HG03521 (cell line): ENCODE measurements around the gene PIAS4.

Experiments used
- ATAC-seq: cut with Tn5 transposase; IDR thresholded peaks from one replicate; pipeline ENCODE4 v1.9.1; 2021; ENCODE audit warnings: mild to moderate bottlenecking, moderate library complexity; ENCODE audit not compliant: unreplicated experiment

PIAS4 gene

DNA sequence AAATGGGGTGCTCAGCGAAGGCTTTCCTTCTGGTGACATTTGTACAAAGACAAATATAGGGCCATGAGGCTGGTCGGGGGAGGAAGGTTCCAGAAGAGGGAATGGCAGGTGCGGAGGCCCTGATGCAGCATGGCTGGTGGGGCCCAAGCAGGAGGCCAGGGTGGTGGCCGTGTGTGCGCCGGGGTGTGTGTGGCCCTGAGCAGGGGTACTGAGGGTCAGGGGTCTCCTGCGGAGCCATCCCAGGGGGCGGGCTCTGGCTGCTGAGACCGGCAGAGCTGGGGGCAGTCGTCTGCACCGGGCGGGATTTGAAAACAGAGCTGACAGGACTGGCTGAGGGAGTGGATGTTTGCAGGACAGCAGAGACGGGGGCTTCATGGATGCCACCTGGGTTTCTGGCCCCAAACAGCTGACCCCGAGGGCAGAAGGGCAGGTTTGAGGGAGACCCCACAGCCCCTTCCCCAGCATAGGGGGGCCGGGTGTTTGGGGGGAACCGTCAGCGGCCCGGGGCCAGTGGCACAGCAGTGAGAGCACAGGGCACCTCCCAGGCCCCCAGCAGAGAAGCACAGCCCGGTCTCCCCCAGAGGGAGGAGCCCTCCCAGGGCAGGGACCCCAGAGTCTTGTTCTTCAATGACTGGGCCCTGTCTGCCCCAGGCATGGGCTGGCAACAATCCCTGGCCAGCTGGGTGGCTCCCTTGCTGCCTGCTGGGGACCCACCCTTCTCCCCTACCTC is 11.4 kb downstream of the PIAS4 start:
- ATAC-seq, result no peak

DNA sequence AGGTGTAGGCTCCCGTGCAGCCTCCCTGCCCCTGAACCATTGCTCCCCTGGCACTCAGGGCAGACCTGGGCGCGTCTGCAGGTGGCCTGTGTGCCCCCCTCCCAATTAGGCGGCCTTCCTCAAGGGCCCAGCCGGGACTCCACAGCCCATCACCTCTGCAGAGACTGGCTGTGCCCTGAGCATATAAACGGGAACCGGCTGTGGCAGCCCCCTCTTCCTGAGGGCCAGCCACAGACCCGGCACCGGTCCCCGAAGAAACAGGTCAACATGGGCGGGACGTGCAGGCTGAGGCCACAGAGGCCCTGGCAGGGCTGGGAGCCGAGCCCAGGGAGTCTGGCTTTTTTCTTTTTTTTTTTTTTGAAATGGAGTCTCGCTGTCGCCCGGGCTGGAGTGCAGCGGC is 12.0 kb downstream of the PIAS4 start:
- no peak for ATAC-seq

DNA sequence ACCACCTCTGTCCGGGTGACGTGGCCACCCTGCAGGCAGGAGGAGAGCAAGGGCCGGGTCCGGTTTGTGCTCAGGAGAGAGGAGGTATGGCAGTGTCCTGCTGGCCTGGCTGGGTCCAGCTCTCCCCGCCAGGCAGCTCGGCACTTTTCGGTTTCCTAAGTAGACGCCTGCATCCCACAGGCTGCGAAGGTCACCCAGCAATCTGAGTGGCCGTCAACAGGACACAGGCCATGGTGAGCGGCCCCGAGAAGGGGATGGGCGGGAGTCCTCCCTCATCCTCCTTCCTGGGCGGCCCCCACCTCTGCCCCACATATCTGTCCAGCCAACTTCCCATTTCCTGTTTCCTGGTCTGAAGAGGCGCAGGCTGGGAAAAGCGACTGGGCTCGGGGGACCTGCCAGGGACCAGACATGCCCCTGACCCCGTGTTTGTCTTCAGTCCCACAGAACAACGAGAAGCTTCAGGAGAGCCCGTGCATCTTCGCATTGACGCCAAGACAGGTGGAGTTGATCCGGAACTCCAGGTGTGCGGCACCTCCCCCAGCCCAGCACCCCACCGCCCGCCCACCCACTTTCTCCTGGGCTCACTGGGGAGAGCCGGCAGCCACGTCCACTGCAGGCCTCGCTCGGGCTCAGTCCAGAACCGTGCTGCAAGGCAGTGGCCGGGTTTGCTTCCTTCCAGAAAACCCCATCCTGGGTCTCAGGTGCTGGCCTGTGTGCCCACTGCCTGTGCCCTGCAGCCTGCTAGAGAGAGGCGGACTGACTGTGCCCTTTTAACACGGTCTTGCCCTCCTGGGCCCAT is 16.3 kb downstream of the PIAS4 start:
- no peak for ATAC-seq

DNA sequence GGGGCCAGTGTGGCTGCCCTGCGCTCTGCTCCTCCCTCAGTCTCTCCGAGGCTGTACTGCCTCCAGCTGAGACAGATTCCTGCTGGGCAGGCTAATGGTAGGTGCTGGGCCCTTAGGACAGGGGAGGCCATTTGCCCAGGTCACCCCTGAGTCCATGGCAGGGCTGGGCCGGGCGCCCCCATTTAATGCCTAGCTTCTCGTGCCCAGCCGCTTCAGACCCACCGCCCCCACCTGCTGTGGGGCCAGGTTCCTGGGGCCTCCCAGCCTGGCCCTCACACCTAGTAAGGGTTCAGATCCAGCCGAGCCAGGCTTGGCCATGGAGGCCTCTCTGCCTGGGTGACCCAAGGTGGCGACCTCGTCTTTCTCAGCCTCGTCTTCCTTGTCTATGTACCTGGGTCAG is 17.8 kb downstream of the PIAS4 start:
- no peak for ATAC-seq

DNA sequence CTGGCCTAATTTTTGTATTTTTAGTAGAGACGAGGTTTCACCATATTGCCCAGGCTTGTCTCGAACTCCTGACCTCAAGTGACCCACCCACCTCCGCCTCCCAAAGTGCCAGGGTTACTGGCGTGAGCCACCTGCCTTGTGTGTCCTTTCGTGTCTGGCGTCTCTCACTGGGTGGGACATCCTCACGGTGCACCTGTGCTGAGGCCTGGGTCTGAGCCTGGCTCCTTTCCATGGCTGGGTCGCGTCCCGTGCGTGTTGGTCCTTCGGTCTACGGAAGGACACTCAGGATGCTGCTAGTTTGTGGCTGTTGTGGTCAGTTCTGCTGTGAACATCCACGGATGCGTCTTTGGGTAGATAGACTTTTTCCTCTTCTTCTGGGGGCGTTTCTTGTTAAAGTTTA is 19.6 kb downstream of the PIAS4 start:
- ATAC-seq, result no peak

DNA sequence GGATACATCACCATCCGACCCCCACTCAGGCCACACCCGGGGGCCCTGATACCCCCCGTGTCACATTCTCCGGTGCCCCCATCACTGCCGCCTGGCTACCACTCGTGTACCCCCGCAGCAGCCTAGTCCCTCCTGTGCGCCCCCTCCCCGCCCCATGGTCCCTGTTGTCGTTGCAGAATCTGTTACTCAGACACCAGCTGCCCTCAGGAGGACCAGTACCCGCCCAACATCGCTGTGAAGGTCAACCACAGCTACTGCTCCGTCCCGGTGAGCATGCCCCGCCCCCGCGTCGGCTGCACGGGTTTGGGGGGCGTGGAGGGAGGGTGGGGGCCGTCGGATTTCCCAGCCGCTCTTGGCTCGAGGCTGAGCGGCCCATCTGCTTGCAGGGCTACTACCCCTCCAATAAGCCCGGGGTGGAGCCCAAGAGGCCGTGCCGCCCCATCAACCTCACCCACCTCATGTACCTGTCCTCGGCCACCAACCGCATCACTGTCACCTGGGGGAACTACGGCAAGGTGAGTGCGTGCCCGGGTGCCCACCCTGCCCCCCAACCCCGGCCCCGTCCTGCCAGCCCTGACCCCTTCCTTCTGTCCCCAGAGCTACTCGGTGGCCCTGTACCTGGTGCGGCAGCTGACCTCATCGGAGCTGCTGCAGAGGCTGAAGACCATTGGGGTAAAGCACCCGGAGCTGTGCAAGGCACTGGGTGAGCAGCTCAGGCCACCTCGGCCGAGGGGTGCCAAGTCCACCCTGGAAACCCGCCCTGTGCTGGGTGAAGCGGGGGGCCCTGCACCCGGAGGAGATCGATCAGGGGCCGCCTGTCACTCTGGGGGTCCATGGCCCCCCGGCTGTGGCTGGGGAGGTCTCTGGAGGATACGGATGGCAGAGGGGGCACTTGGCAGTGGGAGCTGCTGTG is 21.1 kb downstream of the PIAS4 start:
- ATAC-seq, result no peak

DNA sequence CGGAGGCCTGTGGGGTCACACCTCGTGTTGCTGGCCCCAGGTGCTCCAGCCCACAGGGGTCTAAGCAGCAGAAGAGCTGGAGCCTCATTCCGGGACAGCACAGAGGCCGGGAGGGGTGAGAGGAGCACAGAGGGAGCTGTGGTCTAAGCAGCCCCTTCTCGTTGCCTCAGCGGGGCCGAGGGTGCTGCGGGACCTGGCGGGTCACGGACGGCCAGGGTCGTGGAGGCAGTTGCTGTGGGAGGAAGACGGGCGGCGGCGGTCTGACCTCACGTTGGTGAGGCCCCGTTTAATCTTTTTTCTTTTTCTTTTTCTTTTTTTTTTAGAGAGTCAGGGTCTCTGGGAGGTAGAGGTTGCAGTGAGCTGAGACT is 21.7 kb downstream of the PIAS4 start:
- no peak for ATAC-seq

DNA sequence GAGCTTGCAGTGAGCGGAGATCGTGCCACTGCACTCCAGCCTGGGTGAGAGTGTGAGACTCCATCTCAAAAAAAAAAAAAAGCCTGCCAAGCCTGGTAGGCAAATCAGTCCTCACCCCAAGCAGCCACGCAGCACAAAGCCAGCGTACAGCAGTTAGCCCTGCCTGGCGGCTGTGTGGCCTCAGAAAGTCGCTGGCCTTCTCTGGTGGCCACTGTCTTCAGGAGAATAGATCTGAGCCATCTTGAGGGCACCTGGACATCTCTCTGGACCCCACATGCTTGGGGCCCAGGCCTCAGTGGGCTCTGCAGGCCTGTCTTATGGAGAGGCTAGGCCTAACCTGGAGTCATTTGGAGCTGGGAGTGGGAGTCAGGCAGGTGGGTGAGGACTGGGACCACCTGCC is 23.0 kb downstream of the PIAS4 start:
- no peak for ATAC-seq

DNA sequence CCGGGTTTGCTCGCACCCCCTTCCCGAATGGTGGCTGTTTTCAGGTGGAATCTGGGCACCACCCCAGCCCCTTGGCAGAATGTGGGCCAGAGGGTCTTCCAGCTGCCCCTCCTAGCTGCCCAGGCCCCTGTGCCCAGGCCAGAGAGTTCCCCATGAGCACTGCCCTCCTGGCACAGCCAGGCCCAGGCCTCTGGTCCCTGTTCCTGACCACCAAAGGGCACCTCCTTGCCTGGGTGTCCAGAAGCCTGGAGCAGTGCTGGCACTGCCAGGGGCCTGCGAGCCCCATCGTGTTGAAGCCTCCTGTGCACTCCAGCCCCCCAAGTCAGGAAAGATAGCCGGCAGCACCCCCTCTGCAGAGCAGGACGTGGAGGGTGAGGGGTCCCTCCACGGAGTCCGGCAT is 23.4 kb downstream of the PIAS4 start:
- no peak for ATAC-seq

DNA sequence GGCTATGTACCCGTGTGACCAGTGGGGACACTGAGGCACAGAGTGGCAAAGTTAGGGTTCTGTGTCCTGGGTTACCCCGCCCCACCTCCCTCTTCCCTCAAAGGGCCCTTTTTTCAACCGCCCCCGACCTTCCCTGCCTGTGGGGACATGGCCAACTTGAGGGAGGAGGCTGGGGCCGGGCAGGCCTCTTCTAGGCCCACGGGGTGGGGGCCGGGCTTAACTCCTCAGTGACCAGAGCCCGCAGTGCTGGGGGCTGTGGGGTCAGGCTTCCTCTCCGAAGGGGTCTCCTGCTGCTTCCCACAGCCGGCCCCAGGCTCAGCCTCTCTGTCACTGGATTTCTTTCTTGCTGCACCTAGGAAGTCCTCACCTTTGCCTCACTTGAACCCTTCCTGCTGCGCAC is 23.9 kb downstream of the PIAS4 start:
- ATAC-seq, result no peak

DNA sequence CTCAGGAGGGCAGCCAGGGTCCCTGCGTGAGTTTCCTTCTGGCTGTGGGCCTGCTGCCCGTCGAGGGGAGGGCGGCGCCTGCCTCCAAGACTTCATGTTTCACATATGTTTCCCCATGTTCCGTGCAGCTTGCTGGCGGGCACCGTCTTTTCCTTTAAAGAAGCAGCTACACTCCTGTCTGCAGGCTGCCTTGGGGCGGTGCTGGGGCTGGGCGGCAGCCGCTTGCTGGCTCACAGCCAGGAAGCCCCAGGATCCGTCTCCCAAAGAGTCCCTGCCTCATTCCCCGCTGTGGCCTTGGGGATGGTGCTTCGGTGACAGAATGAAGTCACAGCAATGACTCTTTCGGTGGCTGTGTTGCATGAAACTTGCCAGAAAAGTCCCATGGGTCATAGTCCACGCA is 24.9 kb downstream of the PIAS4 start:
- ATAC-seq, result no peak

DNA sequence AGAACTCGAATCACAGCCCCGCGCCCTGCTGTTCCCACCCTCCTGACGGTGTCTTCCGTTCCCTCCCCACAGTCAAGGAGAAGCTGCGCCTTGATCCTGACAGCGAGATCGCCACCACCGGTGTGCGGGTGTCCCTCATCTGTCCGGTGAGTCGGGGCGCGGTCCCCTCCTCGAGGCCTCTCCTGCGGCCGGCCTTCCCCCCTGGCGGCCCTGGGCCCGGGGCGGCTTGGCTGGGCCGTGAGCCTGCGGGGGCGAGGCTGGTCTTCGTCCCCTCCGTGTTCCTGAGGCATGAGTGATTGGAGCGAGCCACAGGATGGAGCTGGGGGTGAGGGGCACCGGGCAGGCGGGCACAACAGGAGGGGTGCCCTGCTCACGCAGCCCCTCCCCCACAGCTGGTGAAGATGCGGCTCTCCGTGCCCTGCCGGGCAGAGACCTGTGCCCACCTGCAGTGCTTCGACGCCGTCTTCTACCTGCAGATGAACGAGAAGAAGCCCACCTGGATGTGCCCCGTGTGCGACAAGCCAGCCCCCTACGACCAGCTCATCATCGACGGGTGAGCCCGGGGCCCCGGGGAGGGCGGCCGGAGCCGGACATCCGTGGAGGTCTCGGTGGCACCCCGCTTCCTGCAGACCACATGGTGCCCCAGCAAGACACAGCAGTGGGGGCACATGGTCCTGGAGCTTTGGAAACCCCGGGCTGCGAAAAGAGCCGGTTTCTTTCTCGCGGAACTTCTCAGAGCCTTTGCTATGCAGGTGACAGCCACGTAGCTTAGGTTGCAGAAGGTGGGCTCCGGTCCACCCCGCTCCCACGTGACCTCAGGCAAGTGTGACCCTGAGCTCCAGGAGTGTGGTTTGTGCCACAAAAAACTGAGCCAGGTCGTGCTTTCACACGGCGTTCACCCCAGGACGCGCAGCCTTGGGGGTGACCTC is 25.8 kb downstream of the PIAS4 start:
- no peak for ATAC-seq

DNA sequence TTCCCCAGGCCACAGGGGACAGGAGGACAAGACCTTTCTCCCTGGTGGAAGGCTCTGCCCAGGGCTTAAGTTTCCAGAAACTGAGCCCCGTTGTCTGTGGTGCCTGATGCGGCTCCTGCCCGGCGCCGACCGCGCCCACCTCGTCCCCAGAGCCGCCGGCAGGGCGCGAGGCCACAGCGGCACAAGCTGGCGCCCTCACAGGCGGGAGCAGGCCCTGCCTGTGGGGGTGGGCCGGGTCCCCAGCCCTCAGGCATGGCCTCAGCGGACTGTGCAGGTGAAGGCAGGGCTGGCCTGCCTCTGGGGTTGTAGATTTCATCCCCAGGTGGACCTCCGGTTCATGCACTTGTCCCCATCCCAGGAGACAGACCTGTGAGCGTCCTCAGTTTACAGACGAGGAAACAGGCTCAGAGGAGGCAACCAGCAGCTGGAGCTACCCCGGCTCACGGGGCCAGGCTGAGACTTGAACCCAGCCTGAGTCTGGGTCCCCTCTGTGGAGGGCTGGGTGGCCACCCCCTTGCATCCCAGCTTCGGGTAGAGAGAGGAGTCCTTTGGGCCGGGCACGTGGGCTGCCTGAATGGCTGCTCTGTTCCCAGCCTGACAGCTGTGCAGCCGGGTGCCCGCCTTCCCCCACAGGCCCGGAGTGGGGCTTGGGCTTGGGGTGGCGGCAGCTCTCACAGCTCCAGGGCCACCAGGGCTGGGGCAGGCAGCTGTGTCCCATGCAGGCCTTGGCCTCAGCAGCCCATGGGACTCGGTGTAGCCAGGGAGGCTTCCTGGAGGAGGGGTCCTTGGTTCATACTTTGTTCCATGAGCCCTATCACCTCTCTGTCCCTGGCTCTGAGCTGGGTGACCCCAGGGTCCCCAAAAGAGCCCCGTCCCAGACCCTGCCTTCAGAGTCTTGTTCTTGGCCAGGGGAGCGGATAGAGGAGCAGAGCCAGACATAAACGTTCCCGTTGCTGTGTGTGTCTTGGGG is 26.8 kb downstream of the PIAS4 start:
- no peak for ATAC-seq

DNA sequence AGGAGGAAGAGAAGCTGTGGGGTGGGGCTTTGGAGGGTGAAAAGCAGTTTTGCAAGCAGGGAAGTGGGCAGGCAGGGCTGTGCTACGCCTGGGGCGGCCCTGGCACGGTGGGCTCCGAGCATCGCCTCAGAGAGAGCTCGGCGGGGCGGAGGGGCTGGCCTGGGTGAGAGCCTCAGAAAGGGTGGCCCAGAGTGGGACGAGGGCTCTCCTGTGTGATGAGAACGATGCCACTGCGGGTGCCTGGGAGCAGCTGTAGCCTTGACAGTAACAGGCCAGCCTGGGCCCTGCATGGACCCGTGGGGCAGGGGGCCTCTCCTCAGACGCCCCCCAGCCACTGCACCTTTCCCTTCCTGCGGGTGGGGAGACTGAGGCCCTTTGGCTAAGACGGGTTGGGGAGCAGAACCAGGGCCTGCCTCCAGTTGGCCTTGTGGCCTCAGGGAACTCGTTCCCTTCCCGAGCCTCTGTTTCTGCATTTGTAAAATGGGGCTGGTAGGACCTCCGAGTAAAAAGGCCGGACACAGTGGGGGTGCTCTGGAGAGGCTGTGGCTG is 27.6 kb downstream of the PIAS4 start:
- no peak for ATAC-seq

DNA sequence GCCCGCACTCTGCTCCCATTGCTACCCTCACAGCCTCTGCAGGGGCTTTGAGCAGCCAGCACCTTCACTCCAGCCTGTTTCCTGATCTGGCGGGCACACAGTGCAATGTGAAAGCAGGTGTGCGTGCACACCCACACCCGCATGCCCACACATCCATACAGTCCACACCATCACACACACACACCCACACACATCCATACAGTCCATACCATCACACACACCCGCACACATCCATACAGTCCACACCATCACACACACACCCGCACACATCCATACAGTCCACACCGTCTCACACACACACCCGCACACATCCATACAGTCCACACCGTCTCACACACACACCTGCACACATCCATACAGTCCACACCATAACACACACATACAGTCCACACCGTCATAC is 28.0 kb downstream of the PIAS4 start:
- no peak for ATAC-seq

DNA sequence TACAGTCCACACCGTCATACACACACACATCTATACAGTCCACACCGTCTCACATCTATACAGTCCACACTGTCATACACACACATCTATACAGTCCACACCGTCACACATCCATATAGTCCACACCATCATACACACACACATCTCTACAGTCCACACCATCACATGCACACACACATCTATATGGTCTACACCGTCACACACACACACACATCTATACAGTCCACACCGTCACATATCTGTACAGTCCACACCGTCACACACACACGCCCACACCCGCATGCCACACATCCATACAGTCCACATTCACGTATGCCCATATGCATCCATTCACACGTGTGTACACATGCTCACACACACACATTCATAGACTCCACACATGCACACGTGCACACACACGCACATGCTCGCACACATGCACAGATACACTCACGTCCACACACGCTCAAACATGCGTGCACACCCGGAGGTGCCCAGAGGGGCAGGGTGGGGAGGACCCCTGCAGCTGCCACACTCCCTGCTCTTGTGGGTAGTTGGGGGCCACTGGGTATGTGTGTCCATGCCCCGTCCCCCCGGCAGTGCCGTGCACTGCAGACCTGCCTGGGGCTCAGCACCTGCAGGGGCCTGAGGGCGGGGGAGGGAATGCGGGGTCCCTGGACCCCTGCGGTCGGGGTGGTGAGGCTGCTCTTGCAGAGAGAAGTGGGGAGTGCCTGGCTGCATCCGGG is 29.2 kb downstream of the PIAS4 start:
- no peak for ATAC-seq

DNA sequence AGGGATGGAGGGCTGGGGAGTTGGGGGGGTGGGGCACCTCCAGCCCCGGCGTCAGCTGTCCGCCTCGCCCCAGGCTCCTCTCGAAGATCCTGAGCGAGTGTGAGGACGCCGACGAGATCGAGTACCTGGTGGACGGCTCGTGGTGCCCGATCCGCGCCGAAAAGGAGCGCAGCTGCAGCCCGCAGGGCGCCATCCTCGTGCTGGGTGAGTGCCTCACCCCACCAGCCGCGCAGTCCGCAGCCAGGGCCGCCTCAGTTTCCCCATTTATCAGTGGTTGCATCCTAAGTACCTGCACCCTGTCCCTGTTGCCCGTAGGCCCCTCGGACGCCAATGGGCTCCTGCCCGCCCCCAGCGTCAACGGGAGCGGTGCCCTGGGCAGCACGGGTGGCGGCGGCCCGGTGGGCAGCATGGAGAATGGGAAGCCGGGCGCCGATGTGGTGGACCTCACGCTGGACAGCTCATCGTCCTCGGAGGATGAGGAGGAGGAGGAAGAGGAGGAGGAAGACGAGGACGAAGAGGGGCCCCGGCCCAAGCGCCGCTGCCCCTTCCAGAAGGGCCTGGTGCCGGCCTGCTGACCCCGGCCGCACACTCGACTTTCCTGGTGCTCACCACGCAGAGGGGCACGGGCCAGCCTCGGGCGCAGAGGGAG is 29.9 kb downstream of the PIAS4 start:
- ATAC-seq, result no peak

DNA sequence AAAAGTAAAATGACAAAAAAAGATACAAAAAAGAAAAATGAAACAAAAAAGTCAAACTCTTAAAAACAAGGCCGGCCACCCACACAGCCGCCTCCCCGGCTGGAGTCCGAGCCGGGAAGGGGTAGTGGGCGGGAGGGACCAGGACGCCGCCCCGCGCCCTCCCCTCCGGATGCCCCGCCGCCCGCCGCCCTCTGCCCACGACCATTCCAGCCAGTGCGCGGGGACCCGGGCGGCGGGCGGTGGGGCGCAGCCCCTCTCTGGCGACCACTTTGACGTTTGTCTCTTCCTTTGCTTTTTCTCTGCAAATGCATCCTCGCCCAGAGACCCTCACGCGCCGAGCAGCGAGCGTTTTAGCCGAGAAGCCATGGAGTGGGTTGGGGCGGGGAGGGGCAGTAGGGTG is 30.5 kb downstream of the PIAS4 start:
- ATAC-seq, result no peak
